Measurements from ENCODE around the gene TBC1D24. TPM values are rescaled to one million over a fixed set of nuclear protein-coding genes. Genes with fewer than 3 reads are reported as not detected.

Gene TBC1D24
- total RNA-seq = 10 to 100 TPM in 8 of 9 donors, 1 to 10 TPM in 1; 8.9 to 19.2 (median 11.9) TPM
- 1 to 10 TPM; 4.0 to 6.7 TPM for polyA plus RNA-seq
- long read RNA-seq, donor 1, full-length matches to known transcripts = 1 of 1 reads
- long read RNA-seq, donor 1, partial matches to known transcripts = 0 of 1 reads
- long read RNA-seq, donor 1, other reads (novel, unspliced or antisense) = 0 of 1 reads
- long read RNA-seq, donor 2, full-length matches to known transcripts = 1 of 3 reads
- long read RNA-seq, donor 2, partial matches to known transcripts = 1 of 3 reads
- long read RNA-seq, donor 2, other reads (novel, unspliced or antisense) = 1 of 3 reads
- long read RNA-seq, donor 3, partial matches to known transcripts = 1 of 1 reads
- long read RNA-seq, donor 3, other reads (novel, unspliced or antisense) = 0 of 1 reads

GRCh38 chr16:2474877-2475412 is at the start of gene TBC1D24:
Gene TBC1D24 (plus strand): TSS chr16:2475127. CDS start chr16:2496149, 21,022 bp downstream.
- peak within 1 kb of the TSS; percentile 13 to 95 (median 88) for H3K27ac ChIP-seq
- ATAC-seq = peak; percentile 80 to 93 (median 93)

GRCh38 chr16:2425825-2426430 is 49.0 kb upstream of the TBC1D24 start:
- Histone ChIP-seq H3K4me1 (peaks cover 0 to 21% (median 15%) of the 10 kb centered on the region in 12 donors), H3K4me3 (no peak overlapping the region), H3K36me3 (no peaks in the 10 kb centered on the region), H3K27me3 (no peaks in the 10 kb centered on the region), H3K9me3 (no peaks in the 10 kb centered on the region), H3K27ac (no peak overlapping the region)
- TF ChIP-seq, protein P1, sequence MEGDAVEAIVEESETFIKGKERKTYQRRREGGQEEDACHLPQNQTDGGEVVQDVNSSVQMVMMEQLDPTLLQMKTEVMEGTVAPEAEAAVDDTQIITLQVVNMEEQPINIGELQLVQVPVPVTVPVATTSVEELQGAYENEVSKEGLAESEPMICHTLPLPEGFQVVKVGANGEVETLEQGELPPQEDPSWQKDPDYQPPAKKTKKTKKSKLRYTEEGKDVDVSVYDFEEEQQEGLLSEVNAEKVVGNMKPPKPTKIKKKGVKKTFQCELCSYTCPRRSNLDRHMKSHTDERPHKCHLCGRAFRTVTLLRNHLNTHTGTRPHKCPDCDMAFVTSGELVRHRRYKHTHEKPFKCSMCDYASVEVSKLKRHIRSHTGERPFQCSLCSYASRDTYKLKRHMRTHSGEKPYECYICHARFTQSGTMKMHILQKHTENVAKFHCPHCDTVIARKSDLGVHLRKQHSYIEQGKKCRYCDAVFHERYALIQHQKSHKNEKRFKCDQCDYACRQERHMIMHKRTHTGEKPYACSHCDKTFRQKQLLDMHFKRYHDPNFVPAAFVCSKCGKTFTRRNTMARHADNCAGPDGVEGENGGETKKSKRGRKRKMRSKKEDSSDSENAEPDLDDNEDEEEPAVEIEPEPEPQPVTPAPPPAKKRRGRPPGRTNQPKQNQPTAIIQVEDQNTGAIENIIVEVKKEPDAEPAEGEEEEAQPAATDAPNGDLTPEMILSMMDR (IDR thresholded peaks at IDR 0.05) = no peak
- no peak for TF ChIP-seq POLR2A (IDR thresholded peaks at IDR 0.05)
- ATAC-seq (no peak), DNase-seq (no peak)
- intact Hi-C loops (cut with DNase I) = loop anchor here in 6 of 10 donors (5.0 to 10.0 kb wide), 6 partner anchors 71 to 261 kb away; partner anchors contain the start of gene ABCA3 (in 4 of the 6)
- WGBS, 4 donors = 91 to 96% (median 94%) methylated on average over 13 of the region's 13 CpGs

More at GRCh38 chr16:2474877-2475412, at the start of gene TBC1D24:
- H3K4me3 ChIP-seq = peak within 1 kb of the TSS; percentile 62 to 87 (median 77)
- intact Hi-C loops (cut with DNase I) = loop anchor here in 2 of 10 donors (2.0 kb wide), 3 partner anchors 22 to 46 kb away; partner anchors contain the start of gene CCNF (in 1 of the 2)
- TF ChIP-seq, protein P1 (IDR thresholded peaks at IDR 0.05) = no peak
- TF ChIP-seq POLR2A (IDR thresholded peaks at IDR 0.05) = peak in 1 of 2 donors; percentile 82
- H3K4me1 ChIP-seq = peaks cover 9 to 48% (median 28%) of the 10 kb centered on the region in 12 donors
- H3K9me3 ChIP-seq = no peaks in the 10 kb centered on the region
- WGBS, 4 donors = 0 to 4% (median 1%) methylated on average over 5 to 77 of the region's 77 CpGs
- peak; percentile 88 to 95 (median 90) for DNase-seq
- peaks cover 11 to 36% (median 28%) of the 10 kb centered on the region in 9 donors for H3K27me3 ChIP-seq
- no peaks in the 10 kb centered on the region for H3K36me3 ChIP-seq

- no peak overlapping the region for H3K4me3 ChIP-seq
- H3K4me1 ChIP-seq = peaks cover 0 to 22% (median 15%) of the 10 kb centered on the region in 12 donors
- no peak overlapping the region for H3K27ac ChIP-seq
- no peak for DNase-seq
- no peaks in the 10 kb centered on the region for H3K9me3 ChIP-seq
- intact Hi-C loops (cut with DNase I) = loop anchor here in 6 of 10 donors (5.0 to 10.0 kb wide), 6 partner anchors 70 to 262 kb away; partner anchors contain the start of gene ABCA3 (in 4 of the 6)
- TF ChIP-seq POLR2A (IDR thresholded peaks at IDR 0.05) = no peak
- TF ChIP-seq, protein P1 (IDR thresholded peaks at IDR 0.05) = no peak
- no peaks in the 10 kb centered on the region for H3K27me3 ChIP-seq
- WGBS, 4 donors = 88 to 95% (median 94%) methylated on average over 6 of the region's 6 CpGs
- ATAC-seq = no peak
- peaks cover 0 to 6% (median 0%) of the 10 kb centered on the region in 9 donors for H3K36me3 ChIP-seq
These were observed 48.0 kb upstream of the TBC1D24 start for GRCh38 chr16:2426941-2427361.

Data from heart left ventricle (tissue), 16 donors.